ENCODE data around the gene CNN3. TPM values are rescaled to one million over a fixed set of nuclear protein-coding genes. Genes with fewer than 3 reads are reported as not detected.

Gene CNN3
- total and polyA plus RNA-seq, 2 of the 4 experiments (the other 2 are of a cell fraction), result 249 to 552 TPM

DNA sequence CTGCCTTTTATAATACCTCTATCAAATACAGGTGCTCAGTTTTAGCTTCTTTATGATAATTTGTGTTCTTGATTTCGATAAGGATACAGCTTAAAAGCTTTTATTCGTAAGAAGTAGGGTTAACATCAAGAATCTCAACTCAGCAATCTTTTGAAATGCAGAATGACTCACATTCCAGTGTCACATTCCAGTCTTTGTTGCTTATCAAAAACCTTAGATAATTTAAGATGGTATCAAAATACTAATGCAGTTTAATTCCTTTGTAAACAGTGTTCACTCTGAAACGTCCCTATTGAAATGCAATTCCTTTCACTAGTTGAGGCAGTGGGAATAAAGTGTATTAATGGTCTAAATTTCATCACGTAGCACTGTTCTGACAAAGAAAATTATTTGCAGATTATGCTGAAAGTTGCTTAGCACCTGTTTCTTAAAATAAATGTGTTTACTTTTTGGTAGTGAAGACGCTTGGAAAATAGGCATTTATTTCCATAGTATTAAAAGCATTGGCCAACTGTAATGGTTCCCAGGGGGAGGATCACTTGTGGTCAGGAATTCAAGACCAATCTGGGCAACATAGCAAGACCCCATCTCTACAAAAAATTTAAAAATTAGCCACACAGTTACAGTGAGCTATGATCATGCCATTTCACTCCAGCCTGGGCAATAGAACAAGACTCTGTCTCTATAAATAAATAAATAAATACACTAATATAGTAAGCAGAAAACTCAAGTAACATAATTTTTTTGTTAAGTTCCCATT lies 10.1 kb upstream of the CNN3 start:
- Histone ChIP-seq H3K79me1 (ENCODE audit: low read depth in 1 of 2, low read length in 2 of 2) (peaks cover 0 to 7% of the 10 kb centered on the region in 2 experiments; a peak in 1 of 4 replicates), H2AK9ac (replicated peaks; ENCODE audit: low read depth, low read length, poor library complexity) (no peak overlapping the region), H3K18ac (ENCODE audit: low read depth, low read length) (no peak overlapping the region), H4K20me1 (ENCODE audit: insufficient read depth, low read length) (no peaks in the 10 kb centered on the region), H4K91ac (ENCODE audit: insufficient read depth, low read depth, low read length) (no peak overlapping the region), H3K23ac (ENCODE audit: low read depth, low read length) (no peak overlapping the region), H2BK15ac (ENCODE audit: low read depth, low read length) (no peak overlapping the region), H3K4me3 (ENCODE audit: insufficient read depth, low read depth, low read length) (no peak overlapping the region), H4K5ac (ENCODE audit: low read depth, low read length) (no peak overlapping the region), H3K4me2 (ENCODE audit: low read depth, low read length) (no peak overlapping the region; the same call in 1 of the 2 replicates), H4K8ac (ENCODE audit: low read depth in 2 of 2, low read length in 2 of 2) (no peak overlapping the region), H3K36me3 (ENCODE audit: control insufficient read depth, insufficient read depth, low read length) (no peaks in the 10 kb centered on the region), H3K9me3 (ENCODE audit: control insufficient read depth, insufficient read depth, low read length) (no peaks in the 10 kb centered on the region), H2BK120ac (ENCODE audit: low read depth, low read length) (no peak overlapping the region), H3K56ac (ENCODE audit: extremely low read depth, insufficient read depth, low read length) (no peak overlapping the region), H2BK20ac (ENCODE audit: low read depth, low read length) (no peak overlapping the region), H2BK5ac (ENCODE audit: low read depth, low read length, poor library complexity, severe bottlenecking) (no peak overlapping the region), H3K4me1 (ENCODE audit: control insufficient read depth, insufficient read depth, low read length) (peaks cover 8% of the 10 kb centered on the region), H3K9me1 (ENCODE audit: insufficient read depth, low read length) (peaks cover 7% of the 10 kb centered on the region), H3K27me3 (ENCODE audit: control insufficient read depth, insufficient read depth, low read length) (no peaks in the 10 kb centered on the region), H2AFZ (replicated peaks; ENCODE audit: low read length, poor library complexity) (no peak overlapping the region), H3K14ac (replicated peaks; ENCODE audit: low read depth, low read length) (no peak overlapping the region), H3K27ac (ENCODE audit: insufficient read depth, low read length) (no peak overlapping the region), H3K4ac (ENCODE audit: low read depth, low read length) (no peak overlapping the region), H2AK5ac (ENCODE audit: low read depth, low read length) (no peak overlapping the region), H3K9ac (ENCODE audit: low read depth, low read length) (no peak overlapping the region)
- dilution Hi-C loops (cut with HindIII; ENCODE audit: low sequenced_read_pairs, unreplicated experiment) (no loop called here), in situ Hi-C loops (cut with MboI; ENCODE audit: low sequenced_read_pairs) (no loop called here), intact Hi-C loops (cut with micrococcal nuclease) (no loop called here)
- ChIA-PET CTCF (no interaction called here), POLR2A (ENCODE audit: unreplicated experiment) (no interaction called here)
- peak; percentile 40; the same call in 1 of the 2 replicates for TF ChIP-seq MAFK (IDR thresholded peaks at IDR 0.05; ENCODE audit: low read depth, low read length)
- no peak for TF ChIP-seq SMC3 (IDR thresholded peaks at IDR 0.05; ENCODE audit: low read depth, low read length)
- no TSS peak for BruUV-seq (replicated peaks)
- 100% methylated on average over 1 of the region's 5 CpGs; no CpG with 5 or more reads in 1 of the 2 experiments for WGBS, 2 experiments (ENCODE audit: extremely low coverage in 2 of 2, insufficient read length in 1 of 2)
- ATAC-seq (ENCODE audit: low read depth) (peak; percentile 49; the same call in 1 of the 2 replicates), DNase-seq (peak; percentile 45)

Measured in IMR-90 (cell line).